ENCODE data around the gene PRDX2.
A peak's percentile ranks its signal among the peaks of the same experiment; 100 is the strongest.

Gene PRDX2

GRCh38 chr19:12792051-12792852 lies 9.3 kb downstream of the PRDX2 start:
- DNase-seq, result peak; percentile 74

GRCh38 chr19:12791345-12792050 lies 10.1 kb downstream of the PRDX2 start, which contains the start of gene JUNB:
Gene JUNB, plus strand, starts transcription at chr19:12791486. Its CDS starts 286 bp downstream, at chr19:12791772.
- peak; percentile 96 for DNase-seq

- DNase-seq, result no peak
Measured at GRCh38 chr19:12790628-12791344, 10.8 kb downstream of the PRDX2 start.

- peak; percentile 84 for DNase-seq
Measured at GRCh38 chr19:12789904-12790619, 11.5 kb downstream of the PRDX2 start.

DNA sequence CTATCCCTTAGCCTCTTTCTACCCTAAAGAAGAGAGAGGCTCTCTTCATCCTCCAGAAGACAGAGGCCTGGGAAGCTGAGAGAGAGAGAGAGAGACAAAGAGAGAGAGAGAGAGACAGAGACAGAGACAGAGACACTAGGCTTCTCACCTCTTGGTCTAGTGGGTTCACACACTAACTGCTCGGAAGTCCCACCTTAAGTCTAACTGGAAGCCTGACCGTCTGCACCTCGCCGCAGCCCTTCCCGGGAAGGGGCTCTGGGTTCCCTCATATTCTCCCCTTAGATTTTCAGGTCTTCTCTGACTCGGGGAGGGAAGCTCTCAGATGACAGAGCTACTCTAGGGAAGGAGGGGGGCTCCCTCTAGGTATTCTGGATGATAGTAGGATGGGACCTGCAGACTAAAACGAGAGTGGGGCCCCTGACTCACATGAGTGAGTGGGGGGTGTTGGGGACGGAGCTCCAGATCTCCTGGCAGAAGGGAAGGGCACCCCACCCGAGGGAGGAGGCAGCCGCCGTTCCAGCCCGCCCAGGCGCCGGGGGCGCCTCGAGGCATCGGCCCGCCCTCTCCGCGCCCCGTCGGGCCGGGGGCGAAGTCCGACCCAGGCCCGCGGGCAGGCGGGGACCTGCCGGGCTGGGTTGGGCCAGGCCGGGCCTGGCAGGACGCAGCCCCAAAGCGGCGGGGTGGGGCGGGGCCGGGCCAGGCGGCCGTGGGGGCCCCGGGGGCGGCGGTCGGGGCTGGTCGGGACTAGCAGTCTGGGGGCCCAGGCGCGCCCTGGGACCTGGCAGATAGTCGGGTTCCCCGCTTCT lies 12.3 kb downstream of the PRDX2 start:
- no peak for DNase-seq

GRCh38 chr19:12788682-12789097 lies 12.9 kb downstream of the PRDX2 start:
- DNase-seq, result peak; percentile 52

DNA sequence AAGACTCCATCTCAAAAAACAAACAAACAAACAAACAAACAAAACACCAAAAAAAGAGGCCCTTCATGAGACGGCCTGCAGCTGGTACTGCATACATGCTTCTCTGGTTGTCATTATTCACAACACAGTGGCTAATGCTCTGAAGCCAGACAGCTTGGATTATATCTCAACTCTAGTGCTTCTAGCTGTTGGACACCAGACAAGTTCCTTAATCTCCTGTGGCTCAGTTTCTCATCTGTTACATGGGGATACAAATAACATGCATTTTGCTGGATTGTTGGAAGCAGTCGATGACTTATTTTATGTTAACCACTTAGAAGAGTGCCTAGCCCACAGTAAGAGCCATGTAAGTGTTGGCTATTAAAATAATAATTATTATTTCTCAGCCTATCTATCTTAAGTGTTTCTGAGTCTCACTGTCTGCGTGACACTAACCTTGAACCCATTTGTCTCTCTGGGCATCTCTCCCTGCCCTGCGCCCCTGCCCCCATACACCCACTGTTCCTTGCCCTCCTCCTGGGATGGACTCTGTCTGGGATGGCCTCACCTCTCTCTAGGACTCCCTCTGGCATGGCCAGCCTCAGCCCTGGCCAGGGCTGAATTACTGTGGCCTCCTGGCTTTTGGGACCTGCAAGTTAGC lies 13.4 kb downstream of the PRDX2 start:
- DNase-seq, result no peak

GRCh38 chr19:12787458-12787857 lies 14.1 kb downstream of the PRDX2 start:
- DNase-seq, result no peak

DNA sequence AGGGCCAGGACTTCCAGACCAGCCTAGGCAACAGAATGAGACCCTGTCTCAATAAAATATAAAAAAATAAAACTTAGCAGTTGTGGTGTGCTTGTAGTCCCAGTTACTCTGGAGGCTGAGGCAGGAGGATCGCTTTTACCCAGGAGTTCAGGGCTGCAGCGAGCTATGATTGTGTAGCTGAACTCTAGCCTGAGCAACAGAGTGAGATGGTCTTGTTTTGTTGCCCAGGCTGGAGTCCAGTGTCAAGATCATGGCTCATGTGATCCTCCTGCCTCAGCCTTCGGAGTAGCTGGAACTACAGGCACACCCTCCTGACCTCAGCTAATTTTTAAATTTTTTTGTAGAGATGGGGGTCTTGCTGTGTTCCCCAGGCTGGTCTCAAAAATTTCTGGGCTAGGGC lies 14.6 kb downstream of the PRDX2 start:
- DNase-seq, result no peak

DNA sequence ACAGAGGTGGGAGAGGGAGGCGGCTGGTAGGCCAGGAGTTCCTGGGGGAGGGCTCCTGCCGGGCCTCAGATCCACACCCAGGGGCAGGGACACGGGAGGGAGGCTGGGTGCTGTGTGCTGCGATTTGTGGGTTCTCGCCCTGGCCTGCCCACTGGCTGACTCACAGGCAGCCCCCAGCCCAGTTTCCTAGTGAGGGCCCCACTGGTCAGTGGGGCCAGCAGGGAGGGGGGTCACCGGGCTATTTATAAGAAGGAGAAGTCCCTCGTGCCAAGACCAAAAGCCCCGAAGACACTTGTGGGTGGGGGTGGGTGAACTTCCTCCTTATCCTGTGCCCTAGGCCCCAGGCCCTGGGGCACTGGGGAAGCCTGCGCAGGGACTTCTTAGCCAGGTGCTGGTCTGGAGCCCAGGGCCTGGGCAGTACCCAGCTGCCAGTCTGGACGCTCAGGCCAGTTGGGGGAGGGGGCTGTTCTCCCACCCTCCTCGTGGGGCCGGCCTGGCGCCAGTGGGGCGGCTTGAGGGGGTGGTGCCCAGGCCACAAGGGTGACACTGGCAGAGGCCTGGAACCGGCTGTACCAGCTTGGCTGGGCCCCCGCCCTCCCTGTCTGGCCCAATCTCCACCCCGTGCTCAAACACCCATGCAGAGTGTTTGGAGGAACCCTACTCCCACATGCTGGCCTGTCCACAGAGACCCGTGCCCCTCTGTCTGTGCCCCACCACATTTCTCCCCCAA lies 15.3 kb downstream of the PRDX2 start:
- no peak for DNase-seq

- no peak for DNase-seq
Measured at GRCh38 chr19:12785431-12786031, 16.1 kb downstream of the PRDX2 start.

- DNase-seq, result no peak
Measured at GRCh38 chr19:12784871-12785430, 16.6 kb downstream of the PRDX2 start.

- no peak for DNase-seq
Measured at GRCh38 chr19:12784394-12784870, 17.2 kb downstream of the PRDX2 start.

DNA sequence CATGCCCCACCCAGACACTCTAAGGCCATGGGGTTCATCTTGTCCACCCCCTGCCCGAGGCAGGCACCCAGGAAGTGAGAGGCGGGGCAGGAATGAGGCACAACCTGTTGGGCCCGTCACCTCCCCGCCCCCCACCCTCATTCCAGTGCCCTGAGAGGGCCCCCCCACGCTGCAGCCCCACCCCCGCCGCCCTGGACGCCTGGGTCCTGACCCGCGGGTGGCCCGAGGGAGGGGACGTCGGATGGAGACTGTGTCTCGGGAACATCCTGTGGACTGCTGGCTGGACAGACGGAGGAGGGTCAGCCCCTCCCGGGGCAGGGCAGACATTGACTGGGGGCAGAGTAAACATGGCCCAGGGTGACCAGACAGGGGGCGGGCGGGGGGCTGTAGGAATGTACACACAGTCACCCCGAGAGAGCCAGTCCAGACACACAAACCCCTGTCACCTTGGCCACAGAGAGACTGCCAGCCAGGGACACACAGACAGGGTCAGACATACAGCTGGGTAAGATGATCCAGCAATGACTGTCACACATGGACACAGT lies 17.7 kb downstream of the PRDX2 start:
- DNase-seq, result no peak

GRCh38 chr19:12783291-12783848 lies 18.2 kb downstream of the PRDX2 start:
- DNase-seq, result peak; percentile 65

GRCh38 chr19:12782424-12783290 lies 18.9 kb downstream of the PRDX2 start:
- DNase-seq, result peak; percentile 92

DNA sequence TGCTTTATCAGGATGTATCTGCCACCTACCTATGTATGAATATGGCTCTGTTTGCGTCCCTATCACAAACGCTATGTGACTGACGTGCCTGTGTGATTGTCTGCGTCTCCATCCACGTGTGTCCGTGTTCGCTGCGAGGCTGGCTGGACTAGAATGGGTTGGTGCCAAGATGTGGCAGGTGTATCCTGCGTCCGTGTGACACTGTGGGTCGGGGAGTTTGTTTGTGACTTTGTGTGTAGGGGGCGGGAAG lies 19.5 kb downstream of the PRDX2 start:
- DNase-seq, result no peak
